Activated CD8-positive, alpha-beta memory T cell treated with anti-CD3 and anti-CD28 coated beads, Interleukin-2, amount 50 U/mL, for 24 hours (primary cell): ENCODE measurements around the gene CDK17.
"Not testable (repeated sequence)": the region's sequence is repeated elsewhere in the genome, so short reads cannot be mapped to it uniquely, and the experiment has no call there.

Source experiments
- DNase-seq: peaks from one replicate; pipeline ENCODE4 v3.0.0-alpha.2; 2020; ENCODE audit errors: extremely low read depth

Gene CDK17

GRCh38 chr12:96399919-96400630, at the start of gene CDK17:
TSS of gene CDK17 (minus strand) at chr12:96400439. CDS start at chr12:96334836, 65,603 bp downstream.
- DNase-seq: peak; percentile 61

GRCh38 chr12:96448300-96448699, 48.1 kb upstream of the CDK17 start:
- DNase-seq: no peak

GRCh38 chr12:96447256-96447655, 47.0 kb upstream of the CDK17 start:
- DNase-seq: no peak

GRCh38 chr12:96445691-96446583, 45.7 kb upstream of the CDK17 start:
- no peak for DNase-seq

GRCh38 chr12:96444399-96444798, 44.2 kb upstream of the CDK17 start:
- DNase-seq: no peak

GRCh38 chr12:96442906-96443305, 42.7 kb upstream of the CDK17 start:
- no peak for DNase-seq

GRCh38 chr12:96441816-96442215, 41.6 kb upstream of the CDK17 start:
- DNase-seq: no peak

GRCh38 chr12:96438330-96438729, 38.1 kb upstream of the CDK17 start:
- DNase-seq: no peak

- no peak for DNase-seq
Observed at GRCh38 chr12:96437171-96437445, 36.9 kb upstream of the CDK17 start.

- DNase-seq: no peak
Observed at GRCh38 chr12:96436366-96437170, 36.3 kb upstream of the CDK17 start.

GRCh38 chr12:96434107-96434506, 33.9 kb upstream of the CDK17 start:
- DNase-seq: peak; percentile 35

GRCh38 chr12:96432496-96433321, 32.5 kb upstream of the CDK17 start:
- DNase-seq: not testable (repeated sequence)

GRCh38 chr12:96431067-96431466, 30.8 kb upstream of the CDK17 start:
- DNase-seq: no peak

- no peak for DNase-seq
Observed at GRCh38 chr12:96427269-96427729, 27.1 kb upstream of the CDK17 start.

- DNase-seq: no peak
Observed at GRCh38 chr12:96425951-96426350, 25.7 kb upstream of the CDK17 start.

GRCh38 chr12:96425321-96425720, 25.1 kb upstream of the CDK17 start:
- DNase-seq: no peak

GRCh38 chr12:96424601-96425000, 24.4 kb upstream of the CDK17 start:
- no peak for DNase-seq

- no peak for DNase-seq
Observed at GRCh38 chr12:96422192-96422591, 22.0 kb upstream of the CDK17 start.

- DNase-seq: no peak
Observed at GRCh38 chr12:96421014-96421413, 20.8 kb upstream of the CDK17 start.

- no peak for DNase-seq
Observed at GRCh38 chr12:96420277-96420835, 20.1 kb upstream of the CDK17 start.
